Large intestine (tissue), 3 donors: ENCODE measurements around the gene ARHGAP45. TPM values are rescaled to one million over a fixed set of nuclear protein-coding genes. Genes with fewer than 3 reads are reported as not detected.
"Not testable (repeated sequence)": the region's sequence is repeated elsewhere in the genome, so short reads cannot be mapped to it uniquely, and the experiment has no call there.

Experiments used
- DNase-seq, 2 donors: peaks; one replicate each; pipeline versions ENCODE4 v3.0.0 to v3.0.0-alpha.2; 2013
- H3K27ac ChIP-seq: one replicate; pipeline ENCODE4 v1.5.1; 2013; ENCODE audit warnings: low read length
- H3K27me3 ChIP-seq: 2 replicates; pipeline ENCODE4 v1.6.1; 2013; ENCODE audit warnings: low read length; ENCODE audit not compliant: control insufficient read depth, insufficient read depth
- H3K36me3 ChIP-seq: 2 replicates; pipeline ENCODE4 v1.6.1; 2013; ENCODE audit warnings: low read length; ENCODE audit not compliant: control insufficient read depth, insufficient read depth
- H3K4me1 ChIP-seq: one replicate; pipeline ENCODE4 v1.6.1; 2013; ENCODE audit warnings: low read length; ENCODE audit not compliant: control insufficient read depth, insufficient read depth
- H3K4me3 ChIP-seq: one replicate; pipeline ENCODE4 v1.5.1; 2013; ENCODE audit warnings: low read length
- H3K9me3 ChIP-seq: one replicate; pipeline ENCODE4 v1.6.1; 2013; ENCODE audit warnings: mild to moderate bottlenecking, low read depth, low read length, moderate library complexity; ENCODE audit not compliant: control insufficient read depth
- WGBS: methylation state at CpG from one replicate; pipeline ENCODE4 v1.1.5; 2013; ENCODE audit warnings: low lambda C conversion rate; ENCODE audit not compliant: insufficient coverage; 5-methylcytosine and 5-hydroxymethylcytosine counted together
- polyA plus RNA-seq: library from polyadenylated mRNA; unstranded; fragments of 120-200 nt; gene quantifications from one replicate; pipeline ENCODE4 v1.2.1, GENCODE V29; 2013

ARHGAP45 gene
- polyA plus RNA-seq, 1 donor: 14.0 TPM

- DNase-seq: no peak
- H3K4me1 ChIP-seq: peaks cover 2% of the 10 kb centered on the region
- H3K27ac ChIP-seq: no peak overlapping the region
- no peaks in the 10 kb centered on the region for H3K27me3 ChIP-seq
- WGBS: no CpG with 5 or more reads among the region's 20 CpGs
- peaks cover 16% of the 10 kb centered on the region for H3K9me3 ChIP-seq
- no peak overlapping the region for H3K4me3 ChIP-seq
- peaks cover 86% of the 10 kb centered on the region for H3K36me3 ChIP-seq
Observed at GRCh38 chr19:1123381-1123780, 56.4 kb downstream of the ARHGAP45 start.

- H3K27me3 ChIP-seq: no peaks in the 10 kb centered on the region
- no peak for DNase-seq
- WGBS: no CpG with 5 or more reads among the region's 23 CpGs
- H3K4me3 ChIP-seq: no peak overlapping the region
- no peak overlapping the region for H3K27ac ChIP-seq
- peaks cover 16% of the 10 kb centered on the region for H3K9me3 ChIP-seq
- peaks cover 2% of the 10 kb centered on the region for H3K4me1 ChIP-seq
- peaks cover 79% of the 10 kb centered on the region for H3K36me3 ChIP-seq
Observed at GRCh38 chr19:1123885-1124677, 57.1 kb downstream of the ARHGAP45 start.

- Histone ChIP-seq H3K4me1 (peaks cover 2% of the 10 kb centered on the region), H3K27me3 (no peaks in the 10 kb centered on the region), H3K9me3 (peaks cover 12% of the 10 kb centered on the region), H3K27ac (no peak overlapping the region), H3K4me3 (no peak overlapping the region), H3K36me3 (peaks cover 64% of the 10 kb centered on the region)
- 98% methylated on average over 8 of the region's 33 CpGs for WGBS
- no peak for DNase-seq
Observed at GRCh38 chr19:1125601-1126467, 58.9 kb downstream of the ARHGAP45 start.

GRCh38 chr19:1126984-1127760 lies 60.2 kb downstream of the ARHGAP45 start:
- no peaks in the 10 kb centered on the region for H3K27me3 ChIP-seq
- no CpG with 5 or more reads among the region's 33 CpGs for WGBS
- H3K4me1 ChIP-seq: peaks cover 13% of the 10 kb centered on the region
- DNase-seq: no peak
- H3K9me3 ChIP-seq: peaks cover 12% of the 10 kb centered on the region
- no peak overlapping the region for H3K27ac ChIP-seq
- peaks cover 51% of the 10 kb centered on the region for H3K36me3 ChIP-seq
- H3K4me3 ChIP-seq: no peak overlapping the region

- H3K27ac ChIP-seq: no peak overlapping the region
- peaks cover 20% of the 10 kb centered on the region for H3K4me1 ChIP-seq
- 90% methylated on average over 2 of the region's 17 CpGs for WGBS
- H3K27me3 ChIP-seq: no peaks in the 10 kb centered on the region
- peaks cover 43% of the 10 kb centered on the region for H3K36me3 ChIP-seq
- no peak for DNase-seq
- no peak overlapping the region for H3K4me3 ChIP-seq
- peaks cover 10% of the 10 kb centered on the region for H3K9me3 ChIP-seq
Observed at GRCh38 chr19:1128106-1128505, 61.1 kb downstream of the ARHGAP45 start.

GRCh38 chr19:1129084-1129483 lies 62.1 kb downstream of the ARHGAP45 start:
- not testable (repeated sequence) for H3K4me3 ChIP-seq, H3K9me3 ChIP-seq, DNase-seq, H3K27ac ChIP-seq, H3K27me3 ChIP-seq
- H3K4me1 ChIP-seq: peaks cover 24% of the 10 kb centered on the region
- WGBS: no CpG with 5 or more reads among the region's 7 CpGs
- peaks cover 38% of the 10 kb centered on the region for H3K36me3 ChIP-seq

GRCh38 chr19:1129535-1129934 lies 62.6 kb downstream of the ARHGAP45 start:
- no peak overlapping the region for H3K27ac ChIP-seq
- no peak overlapping the region for H3K4me3 ChIP-seq
- no peaks in the 10 kb centered on the region for H3K27me3 ChIP-seq
- peaks cover 10% of the 10 kb centered on the region for H3K9me3 ChIP-seq
- no CpG with 5 or more reads among the region's 18 CpGs for whole genome bisulfite sequencing
- DNase-seq: no peak
- peaks cover 24% of the 10 kb centered on the region for H3K4me1 ChIP-seq
- peaks cover 37% of the 10 kb centered on the region for H3K36me3 ChIP-seq

GRCh38 chr19:1130771-1131717 lies 64.1 kb downstream of the ARHGAP45 start:
- peaks cover 29% of the 10 kb centered on the region for H3K36me3 ChIP-seq
- peak overlapping the region; percentile 81 for H3K27ac ChIP-seq
- H3K9me3 ChIP-seq: peaks cover 10% of the 10 kb centered on the region
- peak overlapping the region; percentile 67 for H3K4me3 ChIP-seq
- peaks cover 32% of the 10 kb centered on the region for H3K4me1 ChIP-seq
- no peak for DNase-seq
- H3K27me3 ChIP-seq: no peaks in the 10 kb centered on the region
- no CpG with 5 or more reads among the region's 22 CpGs for WGBS

GRCh38 chr19:1131718-1132551 lies 65.0 kb downstream of the ARHGAP45 start:
- Histone ChIP-seq H3K4me1 (peaks cover 40% of the 10 kb centered on the region), H3K9me3 (peaks cover 10% of the 10 kb centered on the region), H3K36me3 (peaks cover 20% of the 10 kb centered on the region), H3K27me3 (no peaks in the 10 kb centered on the region), H3K27ac (peak overlapping the region; percentile 81), H3K4me3 (peak overlapping the region; percentile 67)
- DNase-seq: peak; percentile 85 to 93
- WGBS: no CpG with 5 or more reads among the region's 64 CpGs
